BLaER1 treated with 17β-estradiol and CSF1 and Interleukin-3, amounts not matched to agents 10 nM and 100 nM (cell line): ENCODE results near the gene ZFYVE19.
A peak's percentile ranks its signal among the peaks of the same experiment; 100 is the strongest.

ENCODE experiments used
- H3K27ac ChIP-seq, 11 experiments: shearing (Covaris generic); formaldehyde crosslinking; 2 replicates each; pipeline ENCODE4 v1.8.1; 2022
- H3K27me3 ChIP-seq, 11 experiments: shearing (Covaris generic); formaldehyde crosslinking; 2 replicates each; pipeline ENCODE4 v1.8.1; 2022
- H3K36me3 ChIP-seq, 11 experiments: shearing (Covaris generic); formaldehyde crosslinking; 2 replicates each; pipeline ENCODE4 v1.8.1; 2022
- H3K4me1 ChIP-seq, 10 experiments: shearing (Covaris generic); formaldehyde crosslinking; 2 replicates each; pipeline ENCODE4 v1.8.1; 2022
- H3K4me2 ChIP-seq, 11 experiments: shearing (Covaris generic); formaldehyde crosslinking; 2 replicates each; pipeline ENCODE4 v1.8.1; 2022
- H3K4me3 ChIP-seq, 10 experiments: shearing (Covaris generic); formaldehyde crosslinking; 2 replicates each; pipeline ENCODE4 v1.8.1; 2022
- H3K9ac ChIP-seq, 11 experiments: shearing (Covaris generic); formaldehyde crosslinking; 2 replicates each; pipeline ENCODE4 v1.8.1; 2022
- H3K9me3 ChIP-seq, 11 experiments: shearing (Covaris generic); formaldehyde crosslinking; replicated peaks in 1 of 11; 2 replicates each; pipeline ENCODE4 v1.8.1; 2022
- H4K20me1 ChIP-seq, 11 experiments: shearing (Covaris generic); formaldehyde crosslinking; 2 replicates each; pipeline ENCODE4 v1.8.1; 2022
- Cebpa-rat ChIP-seq, 11 experiments: shearing (Covaris generic); IDR thresholded peaks; 2 replicates each; pipeline ENCODE4 v1.8.1; 2022

The ZFYVE19 gene

DNA sequence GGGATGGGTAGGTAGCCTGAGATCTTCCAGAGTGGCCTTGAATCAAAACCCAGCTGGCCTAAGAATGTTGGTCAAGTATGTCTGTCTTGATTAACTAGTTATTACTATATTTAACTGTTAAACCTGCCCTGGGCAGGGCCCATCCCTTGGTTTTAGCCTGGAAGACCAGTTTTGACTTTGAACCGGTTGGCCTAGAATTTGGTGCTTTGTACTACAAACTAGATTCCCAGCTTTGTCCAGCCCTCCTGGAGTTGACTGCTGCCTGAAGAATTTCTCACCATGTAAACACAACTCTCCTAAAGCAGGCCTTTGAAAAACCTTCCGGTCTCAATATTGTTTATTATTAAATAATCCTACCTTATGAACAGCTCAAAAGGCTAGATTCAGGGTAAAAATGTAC, 21.1 kb upstream of the ZFYVE19 start:
- peaks cover 0 to 21% (median 2%) of the 10 kb centered on the region in 11 experiments; a peak in 7 of 22 replicates for H3K36me3 ChIP-seq
- no peak overlapping the region for H3K4me3 ChIP-seq
- peaks cover 26 to 97% (median 65%) of the 10 kb centered on the region in 11 experiments; a peak in 20 of 22 replicates for H4K20me1 ChIP-seq
- H3K27me3 ChIP-seq: no peaks in the 10 kb centered on the region
- no peak for TF ChIP-seq Cebpa-rat (IDR thresholded peaks at IDR 0.05)
- peak overlapping the region in 6 of 11 experiments; percentile 58 to 92 (median 82); a peak in 10 of 22 replicates for H3K4me2 ChIP-seq
- no peaks in the 10 kb centered on the region for H3K9me3 ChIP-seq
- peak overlapping the region in 3 of 11 experiments; percentile 50 to 74 (median 57); a peak in 2 of 22 replicates for H3K27ac ChIP-seq
- peak overlapping the region in 3 of 11 experiments; percentile 9 to 28 (median 16); a peak in 3 of 22 replicates for H3K9ac ChIP-seq
- H3K4me1 ChIP-seq: peaks cover 38 to 57% (median 49%) of the 10 kb centered on the region in 10 experiments

DNA sequence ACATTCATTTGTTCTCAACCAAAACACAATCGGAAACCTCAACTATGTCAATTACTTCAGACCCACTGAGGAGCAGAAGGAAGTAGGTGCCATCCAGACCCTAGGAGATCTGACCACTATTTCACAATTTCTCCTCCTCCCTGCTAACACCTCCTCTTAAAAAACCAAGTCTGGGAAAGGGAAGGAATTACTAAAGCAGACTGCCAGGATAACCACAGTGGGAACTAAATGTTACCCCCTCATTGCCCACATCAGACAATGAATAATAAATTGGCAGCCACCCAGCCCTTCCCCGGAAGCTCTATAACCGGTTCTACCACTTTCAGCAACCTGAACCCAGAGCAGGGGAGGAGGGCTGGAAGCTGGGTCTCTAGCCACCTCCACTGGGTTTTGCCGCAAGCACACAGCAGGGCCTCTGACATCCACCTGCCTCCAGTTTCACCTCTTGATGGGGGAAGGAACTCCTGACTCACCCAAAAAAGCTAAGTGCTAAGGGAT, 19.5 kb upstream of the ZFYVE19 start:
- H3K36me3 ChIP-seq: peaks cover 4 to 37% (median 16%) of the 10 kb centered on the region in 11 experiments; a peak in 13 of 22 replicates
- TF ChIP-seq Cebpa-rat (IDR thresholded peaks at IDR 0.05): peak in 8 of 11 experiments; percentile 34 to 84 (median 72); a peak in 13 of 22 replicates
- peaks cover 23 to 97% (median 56%) of the 10 kb centered on the region in 11 experiments; a peak in 20 of 22 replicates for H4K20me1 ChIP-seq
- H3K27ac ChIP-seq: peak overlapping the region in 8 of 11 experiments; percentile 32 to 74 (median 54); a peak in 15 of 22 replicates
- no peaks in the 10 kb centered on the region for H3K9me3 ChIP-seq
- H3K27me3 ChIP-seq: no peaks in the 10 kb centered on the region
- peak overlapping the region in 10 of 11 experiments; percentile 12 to 60 (median 44); a peak in 16 of 22 replicates for H3K9ac ChIP-seq
- H3K4me3 ChIP-seq: no peak overlapping the region; a peak in 1 of 20 replicates
- peaks cover 38 to 60% (median 50%) of the 10 kb centered on the region in 10 experiments for H3K4me1 ChIP-seq
- H3K4me2 ChIP-seq: peak overlapping the region; percentile 58 to 92 (median 79)

DNA sequence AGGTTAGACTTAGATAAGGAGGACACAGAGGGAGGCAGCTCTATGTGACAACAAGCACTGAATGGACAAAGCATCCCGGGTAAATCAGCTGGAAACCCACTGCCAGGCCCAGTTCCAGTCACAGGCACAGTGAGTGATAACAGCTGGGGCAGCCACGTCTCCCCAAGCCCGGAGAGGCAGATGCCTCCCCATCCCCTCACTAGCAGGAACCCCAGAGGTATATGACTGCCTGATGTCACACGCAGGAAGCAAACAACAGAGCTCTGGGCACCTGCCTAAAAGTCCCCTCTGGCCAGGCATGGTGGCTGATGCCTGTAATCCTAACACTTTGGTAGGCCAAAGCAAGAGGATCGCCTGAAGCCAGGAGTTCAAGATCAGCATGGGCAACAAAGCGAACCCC, 18.9 kb upstream of the ZFYVE19 start:
- H3K4me2 ChIP-seq: peak overlapping the region; percentile 58 to 92 (median 79)
- H3K27ac ChIP-seq: peak overlapping the region in 8 of 11 experiments; percentile 32 to 74 (median 52); a peak in 15 of 22 replicates
- peak overlapping the region in 10 of 11 experiments; percentile 12 to 60 (median 44); a peak in 14 of 22 replicates for H3K9ac ChIP-seq
- H3K4me1 ChIP-seq: peaks cover 38 to 60% (median 50%) of the 10 kb centered on the region in 10 experiments
- H3K4me3 ChIP-seq: no peak overlapping the region
- H3K9me3 ChIP-seq: no peaks in the 10 kb centered on the region
- H3K36me3 ChIP-seq: peaks cover 4 to 43% (median 16%) of the 10 kb centered on the region in 11 experiments; a peak in 13 of 22 replicates
- TF ChIP-seq Cebpa-rat (IDR thresholded peaks at IDR 0.05): no peak
- H3K27me3 ChIP-seq: no peaks in the 10 kb centered on the region
- peaks cover 18 to 94% (median 54%) of the 10 kb centered on the region in 11 experiments; a peak in 19 of 22 replicates for H4K20me1 ChIP-seq

DNA sequence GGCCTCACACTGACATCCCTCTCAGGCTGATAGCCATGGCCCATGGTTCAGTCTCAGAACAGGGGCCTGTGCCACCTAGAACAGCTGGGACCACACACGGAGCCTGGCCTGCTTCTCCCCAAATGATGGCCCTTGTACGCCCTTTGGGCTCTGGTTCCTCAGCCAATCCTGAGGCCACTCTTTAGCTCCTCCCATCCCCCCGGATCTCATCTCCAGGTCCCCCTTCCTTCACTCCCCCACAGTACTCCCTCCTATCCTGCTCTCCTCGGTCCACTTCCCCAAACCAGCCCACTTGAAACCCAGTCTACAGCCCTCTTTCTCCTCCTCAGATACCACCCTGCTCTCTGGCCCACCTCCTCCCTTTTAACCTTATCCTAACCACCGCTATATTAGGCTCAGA, 17.8 kb upstream of the ZFYVE19 start:
- peaks cover 4 to 44% (median 16%) of the 10 kb centered on the region in 11 experiments; a peak in 13 of 22 replicates for H3K36me3 ChIP-seq
- H3K4me2 ChIP-seq: peak overlapping the region; percentile 46 to 92 (median 72)
- peaks cover 38 to 70% (median 52%) of the 10 kb centered on the region in 10 experiments for H3K4me1 ChIP-seq
- no peaks in the 10 kb centered on the region for H3K27me3 ChIP-seq
- H3K9ac ChIP-seq: peak overlapping the region in 5 of 11 experiments; percentile 11 to 47 (median 35); a peak in 10 of 22 replicates
- H3K4me3 ChIP-seq: no peak overlapping the region
- peaks cover 14 to 94% (median 56%) of the 10 kb centered on the region in 11 experiments; a peak in 19 of 22 replicates for H4K20me1 ChIP-seq
- H3K9me3 ChIP-seq: no peaks in the 10 kb centered on the region
- TF ChIP-seq Cebpa-rat (IDR thresholded peaks at IDR 0.05): no peak
- H3K27ac ChIP-seq: peak overlapping the region in 8 of 11 experiments; percentile 2 to 57 (median 39); a peak in 13 of 22 replicates

DNA sequence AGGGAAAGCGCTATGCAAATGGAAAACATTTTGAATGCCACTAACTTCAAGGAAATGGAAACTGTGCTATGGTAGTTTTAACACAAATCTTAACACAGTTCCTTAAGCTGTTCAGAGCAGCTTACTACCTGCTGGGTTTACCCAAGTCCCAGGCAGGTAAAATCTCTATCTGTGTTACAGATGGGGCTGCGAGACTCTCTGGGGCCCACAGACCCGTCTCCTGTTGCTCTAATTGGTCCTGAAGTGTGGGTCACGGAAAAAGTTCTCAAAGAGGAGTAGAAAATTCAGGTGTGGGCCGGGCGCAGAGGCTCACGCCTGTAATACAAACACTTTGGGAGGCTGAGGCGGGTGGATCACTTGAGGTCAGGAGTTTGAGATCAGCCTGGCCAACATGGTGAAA, 16.9 kb upstream of the ZFYVE19 start:
- Histone ChIP-seq H3K36me3 (peaks cover 4 to 37% (median 12%) of the 10 kb centered on the region in 11 experiments; a peak in 13 of 22 replicates), H3K27me3 (no peaks in the 10 kb centered on the region), H3K27ac (peak overlapping the region in 2 of 11 experiments; percentile 56 to 57; a peak in 3 of 22 replicates), H3K9ac (peak overlapping the region in 2 of 11 experiments; percentile 11 to 44; a peak in 2 of 22 replicates), H3K9me3 (no peaks in the 10 kb centered on the region), H3K4me1 (peaks cover 39 to 79% (median 57%) of the 10 kb centered on the region in 10 experiments), H4K20me1 (peaks cover 14 to 88% (median 49%) of the 10 kb centered on the region in 11 experiments; a peak in 19 of 22 replicates), H3K4me3 (no peak overlapping the region), H3K4me2 (peak overlapping the region in 10 of 11 experiments; percentile 46 to 92 (median 72); a peak in 16 of 22 replicates)
- no peak for TF ChIP-seq Cebpa-rat (IDR thresholded peaks at IDR 0.05)

DNA sequence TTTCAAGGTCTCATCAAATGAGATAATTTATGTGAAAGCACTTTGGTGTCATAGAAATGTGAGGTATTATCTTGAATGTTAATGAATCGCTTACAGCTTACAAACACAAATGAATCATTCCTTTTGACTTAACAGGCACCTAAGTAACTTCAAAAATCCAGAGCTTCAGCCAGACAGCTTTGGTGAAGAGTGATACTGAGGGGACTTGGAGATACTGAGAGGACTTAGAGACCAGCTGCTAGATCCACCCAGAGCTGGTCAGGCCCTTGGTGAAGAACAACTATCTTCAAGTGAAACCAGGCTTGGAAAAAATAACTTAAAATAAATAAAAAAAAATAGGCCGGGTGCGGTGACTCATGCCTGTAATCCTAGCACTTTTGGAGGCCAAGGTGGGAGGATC, 16.2 kb upstream of the ZFYVE19 start:
- no peak overlapping the region for H3K9ac ChIP-seq
- peaks cover 13 to 81% (median 41%) of the 10 kb centered on the region in 11 experiments; a peak in 19 of 22 replicates for H4K20me1 ChIP-seq
- no peak overlapping the region for H3K4me3 ChIP-seq
- peak overlapping the region in 2 of 11 experiments; percentile 6 to 44; a peak in 2 of 22 replicates for H3K27ac ChIP-seq
- peaks cover 4 to 37% (median 12%) of the 10 kb centered on the region in 11 experiments; a peak in 13 of 22 replicates for H3K36me3 ChIP-seq
- no peak for TF ChIP-seq Cebpa-rat (IDR thresholded peaks at IDR 0.05)
- H3K4me2 ChIP-seq: no peak overlapping the region
- H3K9me3 ChIP-seq: no peaks in the 10 kb centered on the region
- no peaks in the 10 kb centered on the region for H3K27me3 ChIP-seq
- peaks cover 43 to 82% (median 63%) of the 10 kb centered on the region in 10 experiments for H3K4me1 ChIP-seq

DNA sequence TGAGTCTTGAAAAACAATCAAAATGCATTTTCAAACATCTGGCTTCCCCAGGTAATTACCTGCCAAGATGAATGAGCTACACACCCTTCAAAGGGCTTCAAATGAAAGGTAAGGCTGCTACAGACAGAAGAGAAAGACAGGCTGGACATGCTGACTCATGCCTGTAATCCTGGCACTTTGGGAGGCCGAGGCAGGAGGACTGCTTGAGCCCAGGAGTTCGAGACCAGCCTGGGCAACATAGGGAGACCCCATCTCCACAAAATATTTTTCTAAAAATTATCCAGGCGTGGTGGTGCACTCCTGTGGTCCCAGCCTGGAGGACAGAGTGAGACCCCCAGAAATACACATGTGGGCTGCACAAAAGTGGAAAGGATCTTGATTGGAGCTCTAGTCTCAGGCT, 14.5 kb upstream of the ZFYVE19 start:
- H4K20me1 ChIP-seq: peaks cover 7 to 77% (median 32%) of the 10 kb centered on the region in 11 experiments; a peak in 17 of 22 replicates
- no peak for TF ChIP-seq Cebpa-rat (IDR thresholded peaks at IDR 0.05)
- H3K4me2 ChIP-seq: no peak overlapping the region

DNA sequence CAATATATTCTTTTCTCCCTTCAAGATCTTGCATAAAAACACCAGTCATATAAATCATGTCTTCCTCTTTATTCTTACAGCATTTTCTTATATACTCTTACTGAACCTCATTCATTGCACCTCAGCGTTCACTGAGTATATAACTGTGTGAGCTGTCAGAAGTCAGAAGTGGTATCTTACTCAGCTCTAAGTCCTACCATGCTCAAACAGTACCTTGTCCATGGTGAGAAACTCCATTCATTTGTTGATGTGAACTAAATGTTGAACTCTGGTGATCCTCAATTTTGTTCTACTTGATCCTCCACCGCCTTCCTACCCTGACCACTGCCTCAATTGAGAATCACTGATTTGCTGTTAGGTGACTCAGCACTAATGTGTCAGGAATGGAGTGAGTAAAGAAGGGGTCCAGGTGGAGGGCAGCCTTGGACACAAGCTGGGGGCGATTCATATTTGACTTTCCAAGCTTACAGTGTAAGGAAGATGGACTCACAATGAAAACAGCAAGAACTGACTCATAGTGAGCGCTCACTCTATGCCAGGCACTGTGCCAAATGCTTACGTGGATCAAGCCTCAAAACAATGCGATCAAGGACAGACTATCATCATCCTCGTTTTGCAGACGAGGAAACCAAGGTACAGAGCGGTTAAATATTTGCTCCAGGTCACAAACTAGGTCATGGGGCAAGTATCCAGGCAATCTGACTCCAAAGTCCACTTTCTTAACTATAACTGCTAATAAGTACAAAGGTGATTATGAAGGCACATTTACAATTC, 13.5 kb upstream of the ZFYVE19 start:
- Histone ChIP-seq H4K20me1 (peaks cover 0 to 76% (median 24%) of the 10 kb centered on the region in 11 experiments; a peak in 15 of 22 replicates), H3K36me3 (peaks cover 4 to 39% (median 16%) of the 10 kb centered on the region in 11 experiments; a peak in 14 of 22 replicates), H3K4me3 (no peak overlapping the region), H3K27me3 (no peaks in the 10 kb centered on the region), H3K9ac (no peak overlapping the region), H3K4me1 (peaks cover 26 to 76% (median 51%) of the 10 kb centered on the region in 10 experiments), H3K9me3 (no peaks in the 10 kb centered on the region), H3K4me2 (peak overlapping the region in 4 of 11 experiments; percentile 15 to 84 (median 56); a peak in 4 of 22 replicates), H3K27ac (peak overlapping the region in 2 of 11 experiments; percentile 2 to 13; a peak in 1 of 22 replicates)
- no peak for TF ChIP-seq Cebpa-rat (IDR thresholded peaks at IDR 0.05)

More for the DNA sequence above, 14.5 kb upstream of the ZFYVE19 start:
- Histone ChIP-seq H3K4me1 (peaks cover 30 to 81% (median 59%) of the 10 kb centered on the region in 10 experiments), H3K27me3 (no peaks in the 10 kb centered on the region), H3K9me3 (no peaks in the 10 kb centered on the region), H3K27ac (no peak overlapping the region), H3K36me3 (peaks cover 4 to 37% (median 12%) of the 10 kb centered on the region in 11 experiments; a peak in 13 of 22 replicates), H3K4me3 (no peak overlapping the region), H3K9ac (no peak overlapping the region)
